ENCODE measurements around the gene RAB42. TPM values are rescaled to one million over a fixed set of nuclear protein-coding genes. Genes with fewer than 3 reads are reported as not detected.

RAB42 gene
- total and polyA plus RNA-seq, 9 of the 15 experiments (the other 6 are each of a cell fraction or from before 2014, with no cell fraction given), result 0.07 to 0.14 (median 0.12) TPM; not detected in 6

DNA sequence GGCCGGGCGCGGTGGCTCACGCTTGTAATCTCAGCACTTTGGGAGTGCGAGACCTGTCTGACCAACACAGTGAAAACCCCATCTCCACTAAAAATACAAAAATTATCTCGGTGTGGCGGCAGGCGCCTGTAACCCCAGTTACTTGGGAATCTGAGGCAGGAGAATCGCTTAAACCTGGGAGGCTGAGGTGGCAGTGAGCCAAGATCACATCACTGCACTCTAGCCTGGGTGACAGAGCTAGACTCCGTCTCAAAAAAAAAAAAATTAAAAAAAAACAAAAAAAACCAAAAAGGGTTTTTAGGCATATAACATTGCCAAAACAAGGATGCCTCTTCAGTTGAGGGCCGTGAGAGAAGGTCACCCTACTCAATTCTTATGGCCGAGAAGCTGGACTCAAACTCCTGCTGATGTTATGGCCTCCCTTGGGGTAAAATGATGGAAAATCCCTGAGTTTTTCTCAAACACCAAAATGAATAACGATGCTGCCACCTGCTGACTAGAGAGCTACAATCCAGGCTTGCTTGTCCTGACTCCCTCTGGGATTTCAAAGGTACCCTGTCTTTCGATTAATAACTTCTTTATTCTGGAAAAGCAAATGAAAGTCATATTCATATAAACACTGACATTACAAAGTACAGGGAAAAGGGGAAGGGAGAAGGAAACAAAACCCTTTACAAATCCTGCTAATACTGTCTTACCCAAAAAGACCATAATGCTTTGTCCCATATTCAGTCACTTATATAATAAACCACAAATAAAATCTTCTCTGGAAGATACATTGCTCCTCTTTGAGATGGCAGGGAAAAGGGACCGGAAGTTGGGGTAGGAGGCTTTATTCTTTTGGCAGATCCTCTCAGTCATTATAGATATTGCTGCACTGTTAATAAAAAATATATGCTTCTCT lies 10.7 kb downstream of the RAB42 start (continued):
- TF ChIP-seq ZNF609 (CRISPR knock-in tag; IDR thresholded peaks at IDR 0.05; ENCODE audit: borderline replicate concordance) (no peak), ARID3A (IDR thresholded peaks at IDR 0.05; ENCODE audit: borderline replicate concordance, low read depth, low read length) (no peak), POLR3G (IDR thresholded peaks at IDR 0.05; ENCODE audit: extremely low read depth, insufficient read length, insufficient replicate concordance) (no peak), ZNF318 (IDR thresholded peaks at IDR 0.05; ENCODE audit: borderline replicate concordance in 1 of 2, low read depth in 1 of 2) (0 out of 4 replicates have a peak, but pooled peaks of 1 of the 2 experiments have one; percentile 15), KAT2B (IDR thresholded peaks at IDR 0.05; ENCODE audit: low read depth, low read length) (no peak)
